Activated T-cell treated with anti-CD3 and anti-CD28 coated beads, Interleukin-2, amount 50 U/mL, for 4 hours (primary cell): Measurements from ENCODE around the gene GRIP2. TPM values are rescaled to one million over a fixed set of nuclear protein-coding genes. Genes with fewer than 3 reads are reported as not detected.

ENCODE experiments used
- ATAC-seq, 2 donors: fragments of 200-7000 bp; cut with Tn5 transposase; one replicate each; pipeline ENCODE4 v1.10.0; 2021
- DNase-seq: peaks from one replicate; pipeline ENCODE4 v3.0.0-alpha.2; 2020
- H3K27me3 Mint-ChIP-seq: one replicate; pipeline ENCODE4 v1.8.0; 2021; ENCODE audit warnings: low read depth, mixed read lengths
- H3K36me3 Mint-ChIP-seq: one replicate; pipeline ENCODE4 v1.8.0; 2022; ENCODE audit warnings: mixed read lengths; ENCODE audit not compliant: insufficient read depth
- H3K4me1 Mint-ChIP-seq: one replicate; pipeline ENCODE4 v1.8.0; 2021; ENCODE audit warnings: low read depth, mixed read lengths
- H3K4me3 Mint-ChIP-seq: one replicate; pipeline ENCODE4 v1.8.0; 2021; ENCODE audit warnings: mild to moderate bottlenecking, moderate library complexity, mixed read lengths
- H3K9me3 Mint-ChIP-seq: one replicate; pipeline ENCODE4 v1.8.0; 2021; ENCODE audit warnings: mixed read lengths
- total RNA-seq, 3 donors: library from RNA; stranded (reverse); gene quantifications; one replicate each; pipeline ENCODE4 v1.2.1, GENCODE V29; 2021

GRIP2 gene
- total RNA-seq, 3 donors from 2014 or later = not detected

- DNase-seq (no peak), ATAC-seq (no peak)
- peaks cover 7% of the 10 kb centered on the region for H3K4me1 Mint-ChIP-seq
- no peak overlapping the region for H3K4me3 Mint-ChIP-seq
- H3K27me3 Mint-ChIP-seq = no peaks in the 10 kb centered on the region
- peaks cover 27% of the 10 kb centered on the region for H3K36me3 Mint-ChIP-seq
- no peaks in the 10 kb centered on the region for H3K9me3 Mint-ChIP-seq
These were observed 84.4 kb downstream of the GRIP2 start for GRCh38 chr3:14455571-14456317.

- H3K4me1 Mint-ChIP-seq = peaks cover 4% of the 10 kb centered on the region
- no peaks in the 10 kb centered on the region for H3K27me3 Mint-ChIP-seq
- ATAC-seq (no peak), DNase-seq (no peak)
- H3K9me3 Mint-ChIP-seq = no peaks in the 10 kb centered on the region
- H3K4me3 Mint-ChIP-seq = no peak overlapping the region
- H3K36me3 Mint-ChIP-seq = peaks cover 24% of the 10 kb centered on the region
These were observed 85.4 kb downstream of the GRIP2 start for GRCh38 chr3:14454639-14455310.

GRCh38 chr3:14453876-14454638, 86.1 kb downstream of the GRIP2 start:
- ATAC-seq (no peak), DNase-seq (no peak)
- Mint-ChIP-seq H3K9me3 (no peaks in the 10 kb centered on the region), H3K4me1 (peaks cover 2% of the 10 kb centered on the region), H3K36me3 (peaks cover 29% of the 10 kb centered on the region), H3K27me3 (no peaks in the 10 kb centered on the region), H3K4me3 (no peak overlapping the region)

GRCh38 chr3:14452740-14453710, 87.1 kb downstream of the GRIP2 start:
- Mint-ChIP-seq H3K4me3 (no peak overlapping the region), H3K4me1 (no peaks in the 10 kb centered on the region), H3K9me3 (no peaks in the 10 kb centered on the region), H3K36me3 (peaks cover 37% of the 10 kb centered on the region), H3K27me3 (no peaks in the 10 kb centered on the region)
- ATAC-seq (no peak), DNase-seq (no peak)

GRCh38 chr3:14451844-14452739, 88.0 kb downstream of the GRIP2 start:
- H3K27me3 Mint-ChIP-seq = no peaks in the 10 kb centered on the region
- DNase-seq (no peak), ATAC-seq (no peak)
- no peak overlapping the region for H3K4me3 Mint-ChIP-seq
- no peaks in the 10 kb centered on the region for H3K4me1 Mint-ChIP-seq
- H3K36me3 Mint-ChIP-seq = peaks cover 45% of the 10 kb centered on the region
- no peaks in the 10 kb centered on the region for H3K9me3 Mint-ChIP-seq

- H3K27me3 Mint-ChIP-seq = no peaks in the 10 kb centered on the region
- H3K36me3 Mint-ChIP-seq = peaks cover 53% of the 10 kb centered on the region
- DNase-seq = no peak
- ATAC-seq = no peak
- no peaks in the 10 kb centered on the region for H3K4me1 Mint-ChIP-seq
- H3K9me3 Mint-ChIP-seq = no peaks in the 10 kb centered on the region
- H3K4me3 Mint-ChIP-seq = no peak overlapping the region
These were observed 89.1 kb downstream of the GRIP2 start for GRCh38 chr3:14450922-14451606.

GRCh38 chr3:14450506-14450905, 89.6 kb downstream of the GRIP2 start:
- H3K4me3 Mint-ChIP-seq = no peak overlapping the region
- peaks cover 58% of the 10 kb centered on the region for H3K36me3 Mint-ChIP-seq
- DNase-seq (no peak), ATAC-seq (no peak)
- no peaks in the 10 kb centered on the region for H3K4me1 Mint-ChIP-seq
- no peaks in the 10 kb centered on the region for H3K9me3 Mint-ChIP-seq
- H3K27me3 Mint-ChIP-seq = no peaks in the 10 kb centered on the region

- DNase-seq = no peak
- no peak overlapping the region for H3K4me3 Mint-ChIP-seq
- H3K9me3 Mint-ChIP-seq = no peaks in the 10 kb centered on the region
- no peaks in the 10 kb centered on the region for H3K4me1 Mint-ChIP-seq
- H3K27me3 Mint-ChIP-seq = no peaks in the 10 kb centered on the region
- no peak for ATAC-seq
- peaks cover 58% of the 10 kb centered on the region for H3K36me3 Mint-ChIP-seq
These were observed 91.1 kb downstream of the GRIP2 start for GRCh38 chr3:14448756-14449727.

GRCh38 chr3:14448063-14448462, 92.1 kb downstream of the GRIP2 start:
- Mint-ChIP-seq H3K27me3 (no peaks in the 10 kb centered on the region), H3K36me3 (peaks cover 60% of the 10 kb centered on the region), H3K4me3 (no peak overlapping the region), H3K4me1 (no peaks in the 10 kb centered on the region), H3K9me3 (no peaks in the 10 kb centered on the region)
- no peak for ATAC-seq
- DNase-seq = no peak

- no peaks in the 10 kb centered on the region for H3K27me3 Mint-ChIP-seq
- DNase-seq (no peak), ATAC-seq (no peak)
- H3K4me3 Mint-ChIP-seq = no peak overlapping the region
- H3K4me1 Mint-ChIP-seq = no peaks in the 10 kb centered on the region
- H3K9me3 Mint-ChIP-seq = no peaks in the 10 kb centered on the region
- H3K36me3 Mint-ChIP-seq = peaks cover 60% of the 10 kb centered on the region
These were observed 93.1 kb downstream of the GRIP2 start for GRCh38 chr3:14446988-14447570.

- Mint-ChIP-seq H3K4me3 (no peak overlapping the region), H3K27me3 (no peaks in the 10 kb centered on the region), H3K36me3 (peaks cover 54% of the 10 kb centered on the region), H3K4me1 (peaks cover 1% of the 10 kb centered on the region), H3K9me3 (no peaks in the 10 kb centered on the region)
- no peak for ATAC-seq
- DNase-seq = no peak
These were observed 94.4 kb downstream of the GRIP2 start for GRCh38 chr3:14445773-14446172.
